ENCODE data around the gene FMNL1. TPM values are rescaled to one million over a fixed set of nuclear protein-coding genes. Genes with fewer than 3 reads are reported as not detected.
A peak's percentile ranks its signal among the peaks of the same experiment; 100 is the strongest.

Gene FMNL1
- polyA plus RNA-seq, 1 experiment, result 1.1 TPM

DNA sequence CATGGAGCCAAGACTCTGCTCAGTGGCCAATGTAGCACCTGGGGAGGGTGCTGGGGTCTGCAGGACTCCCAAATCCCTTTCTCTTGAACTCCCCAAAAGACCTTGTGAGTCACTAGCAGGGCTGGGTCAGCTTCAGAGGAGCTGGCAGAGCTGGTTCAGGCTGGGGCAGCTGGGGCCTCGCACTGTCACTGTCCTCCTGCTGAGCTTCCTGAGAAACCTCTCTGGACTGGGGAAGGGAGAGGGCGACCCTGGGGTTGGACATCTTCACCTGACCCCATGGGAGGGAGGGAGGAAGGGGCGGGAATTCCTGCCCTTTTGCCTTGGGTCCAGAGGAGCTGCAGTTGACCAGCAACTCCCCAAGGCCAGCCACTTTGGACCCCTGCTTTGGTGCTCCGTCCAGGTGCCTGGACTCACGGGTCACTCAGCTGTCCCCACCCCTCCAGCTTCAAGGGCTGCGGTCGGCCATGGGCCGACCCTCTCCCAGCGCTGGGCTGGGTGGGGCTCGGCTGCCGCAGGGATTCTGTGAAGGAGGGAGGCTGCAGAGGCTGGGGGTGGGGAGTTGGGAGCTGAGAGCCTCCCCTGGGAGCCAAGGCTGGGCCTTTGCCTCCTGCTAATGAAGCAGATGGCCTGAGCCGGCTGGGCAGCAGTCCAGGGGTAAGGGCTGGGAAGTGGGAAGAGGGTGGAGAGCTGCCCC is 9.2 kb downstream of the FMNL1 start:
- CTCF ChIA-PET, result interaction anchor here (1.4 to 4.4 kb wide), 6 partner anchors 12 to 195 kb away, joined by 3 to 31 read pairs (median 6); partner anchors contain the start of gene ACBD4
- peaks cover 3% of the 10 kb centered on the region for H3K27me3 ChIP-seq (ENCODE audit: control insufficient read depth, insufficient read depth, low read length)
- no peaks in the 10 kb centered on the region for H3K9me3 ChIP-seq (ENCODE audit: control insufficient read depth, insufficient read depth, low read length)
- peak overlapping the region; percentile 11 for H3K27ac ChIP-seq (ENCODE audit: low read depth, low read length)
- POLR2A ChIA-PET, result interaction anchor here (1.3 to 2.0 kb wide), 2 partner anchors 12 to 82 kb away, joined by 5 to 13 read pairs; partner anchors contain the start of gene HEXIM1
- DNase-seq (ENCODE audit: low read depth, low spot score), result no peak
- no peak overlapping the region for H3K4me3 ChIP-seq (ENCODE audit: low read depth, low read length)
- TF ChIP-seq, protein P1, sequence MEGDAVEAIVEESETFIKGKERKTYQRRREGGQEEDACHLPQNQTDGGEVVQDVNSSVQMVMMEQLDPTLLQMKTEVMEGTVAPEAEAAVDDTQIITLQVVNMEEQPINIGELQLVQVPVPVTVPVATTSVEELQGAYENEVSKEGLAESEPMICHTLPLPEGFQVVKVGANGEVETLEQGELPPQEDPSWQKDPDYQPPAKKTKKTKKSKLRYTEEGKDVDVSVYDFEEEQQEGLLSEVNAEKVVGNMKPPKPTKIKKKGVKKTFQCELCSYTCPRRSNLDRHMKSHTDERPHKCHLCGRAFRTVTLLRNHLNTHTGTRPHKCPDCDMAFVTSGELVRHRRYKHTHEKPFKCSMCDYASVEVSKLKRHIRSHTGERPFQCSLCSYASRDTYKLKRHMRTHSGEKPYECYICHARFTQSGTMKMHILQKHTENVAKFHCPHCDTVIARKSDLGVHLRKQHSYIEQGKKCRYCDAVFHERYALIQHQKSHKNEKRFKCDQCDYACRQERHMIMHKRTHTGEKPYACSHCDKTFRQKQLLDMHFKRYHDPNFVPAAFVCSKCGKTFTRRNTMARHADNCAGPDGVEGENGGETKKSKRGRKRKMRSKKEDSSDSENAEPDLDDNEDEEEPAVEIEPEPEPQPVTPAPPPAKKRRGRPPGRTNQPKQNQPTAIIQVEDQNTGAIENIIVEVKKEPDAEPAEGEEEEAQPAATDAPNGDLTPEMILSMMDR (IDR thresholded peaks at IDR 0.05; ENCODE audit: low read depth, low read length), result no peak

DNA sequence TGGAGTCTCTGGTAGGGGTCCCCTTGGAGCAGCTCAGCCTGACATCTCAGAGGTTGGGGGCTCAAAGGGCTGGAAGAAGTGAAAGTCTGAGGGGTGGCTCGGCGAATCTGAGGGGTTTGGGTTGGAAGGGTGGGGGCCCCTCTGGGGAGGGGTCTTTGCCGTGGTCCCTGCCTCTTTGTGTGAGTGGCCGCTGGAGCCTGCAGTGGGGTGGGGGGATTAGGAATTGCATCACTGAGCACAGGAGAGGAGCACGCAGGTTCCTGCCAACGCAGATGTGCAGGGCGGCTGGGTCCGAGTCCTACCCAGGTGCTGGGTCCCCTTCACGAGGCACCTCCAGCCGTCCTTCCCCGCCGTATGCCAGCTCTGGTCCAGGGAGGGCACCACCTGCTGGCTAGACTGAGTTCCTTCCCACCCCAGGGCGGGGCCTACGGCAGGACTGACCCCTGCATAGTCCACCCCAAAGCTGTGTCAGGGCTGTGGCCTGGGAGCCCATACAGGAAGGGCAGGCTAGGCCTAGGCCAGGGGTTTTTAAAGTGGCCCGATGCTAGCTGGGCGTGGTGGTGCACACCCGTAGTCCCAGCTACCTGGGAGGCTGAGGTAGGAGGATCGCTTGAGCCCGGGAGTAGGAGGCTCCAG is 9.9 kb downstream of the FMNL1 start:
- ChIA-PET POLR2A (interaction anchor here (0.6 to 2.0 kb wide), 3 partner anchors 12 to 82 kb away, joined by 5 to 13 read pairs (median 8); partner anchors contain the start of gene HEXIM1), CTCF (interaction anchor here (0.6 to 4.4 kb wide), 7 partner anchors 12 to 194 kb away, joined by 3 to 31 read pairs (median 5); partner anchors contain the start of gene ACBD4)
- TF ChIP-seq, protein P1 (IDR thresholded peaks at IDR 0.05; ENCODE audit: low read depth, low read length), result peak; percentile 20; the same call in 1 of the 2 replicates
- DNase-seq (ENCODE audit: low read depth, low spot score), result no peak
- Histone ChIP-seq H3K9me3 (ENCODE audit: control insufficient read depth, insufficient read depth, low read length) (no peaks in the 10 kb centered on the region), H3K4me3 (ENCODE audit: low read depth, low read length) (no peak overlapping the region), H3K27ac (ENCODE audit: low read depth, low read length) (peak overlapping the region; percentile 11), H3K27me3 (ENCODE audit: control insufficient read depth, insufficient read depth, low read length) (peaks cover 6% of the 10 kb centered on the region)

DNA sequence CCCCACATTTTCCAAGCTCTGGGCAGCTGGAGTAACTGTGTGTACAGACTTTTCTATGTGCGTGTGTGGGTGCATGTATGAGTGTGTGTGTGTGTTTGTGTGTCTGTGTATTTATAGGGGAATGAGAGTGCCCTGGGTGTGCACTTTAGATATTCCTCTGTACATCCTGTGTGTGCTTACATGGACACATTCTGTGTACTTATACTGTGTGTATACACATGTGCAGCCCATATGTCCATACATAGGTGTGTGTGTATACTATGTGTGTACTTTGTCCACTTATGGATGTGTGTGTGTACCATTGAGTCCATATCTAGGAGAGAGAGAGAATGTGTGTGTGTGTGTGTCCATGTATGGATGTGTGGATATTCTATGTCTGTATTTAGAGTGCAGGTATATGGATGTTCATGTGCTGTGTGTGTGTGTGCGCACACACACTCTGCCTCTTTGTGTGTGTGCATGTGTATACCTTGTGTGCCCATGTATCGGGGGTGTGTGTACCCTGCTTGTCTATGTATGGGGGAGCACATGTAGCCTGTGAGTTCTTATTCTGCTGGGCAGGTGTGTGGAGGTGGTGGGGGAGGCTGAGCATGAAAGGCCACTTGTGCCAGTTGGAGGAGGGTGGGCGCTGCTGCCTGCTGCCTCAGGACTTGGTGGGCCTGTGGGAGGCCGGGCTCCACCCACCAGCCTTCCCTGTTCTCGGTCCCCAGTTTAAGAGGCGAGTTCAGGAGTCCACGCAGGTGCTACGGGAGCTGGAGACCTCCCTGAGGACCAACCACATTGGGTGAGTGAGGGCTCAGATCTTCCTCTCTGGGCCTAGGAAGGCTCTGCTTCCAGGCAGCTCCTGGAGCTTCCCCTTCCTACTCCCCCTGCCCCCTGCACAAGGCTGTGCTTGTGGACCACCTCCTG is 11.1 kb downstream of the FMNL1 start:
- Histone ChIP-seq H3K27me3 (ENCODE audit: control insufficient read depth, insufficient read depth, low read length) (peaks cover 6% of the 10 kb centered on the region), H3K27ac (ENCODE audit: low read depth, low read length) (no peak overlapping the region), H3K4me3 (ENCODE audit: low read depth, low read length) (no peak overlapping the region), H3K9me3 (ENCODE audit: control insufficient read depth, insufficient read depth, low read length) (no peaks in the 10 kb centered on the region)
- POLR2A ChIA-PET, result interaction anchor here (0.6 kb wide), 1 partner anchor 20 kb away, joined by 8 read pairs; no protein-coding TSS in a partner anchor
- DNase-seq (ENCODE audit: low read depth, low spot score), result no peak
- CTCF ChIA-PET, result interaction anchor here (0.6 to 4.4 kb wide), 6 partner anchors 14 to 98 kb away, joined by 3 to 31 read pairs (median 4); partner anchors contain the start of gene ACBD4
- TF ChIP-seq, protein P1 (IDR thresholded peaks at IDR 0.05; ENCODE audit: low read depth, low read length), result no peak

DNA sequence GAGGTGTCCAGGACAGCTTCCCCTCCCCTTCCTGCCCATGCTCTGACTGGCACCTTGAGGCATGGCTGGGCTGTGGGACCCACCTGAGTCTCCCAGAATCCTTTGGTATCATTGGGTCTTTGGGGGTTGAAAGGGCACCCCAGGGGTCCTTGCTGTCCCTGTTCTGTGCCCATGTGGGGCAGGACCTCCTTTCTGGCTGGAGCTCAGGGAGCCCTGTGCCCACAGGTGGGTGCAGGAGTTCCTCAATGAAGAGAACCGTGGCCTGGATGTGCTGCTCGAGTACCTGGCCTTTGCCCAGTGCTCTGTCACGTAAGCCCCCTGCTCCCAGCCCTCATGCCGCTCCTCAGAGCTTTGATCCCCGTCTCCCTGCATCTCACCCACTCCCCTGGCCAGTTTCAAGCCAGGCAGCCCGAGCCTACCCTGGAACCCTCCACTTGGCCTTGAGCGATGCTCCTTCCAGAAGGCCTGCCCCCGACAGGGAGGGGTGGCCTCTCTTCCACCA is 11.8 kb downstream of the FMNL1 start:
- ChIA-PET POLR2A (no interaction called here), CTCF (interaction anchor here (1.2 to 4.4 kb wide), 4 partner anchors 14 to 98 kb away, joined by 4 to 31 read pairs (median 4); partner anchors contain the start of gene ACBD4)
- Histone ChIP-seq H3K9me3 (ENCODE audit: control insufficient read depth, insufficient read depth, low read length) (no peaks in the 10 kb centered on the region; the same call in 1 of the 2 replicates), H3K4me3 (ENCODE audit: low read depth, low read length) (no peak overlapping the region), H3K27me3 (ENCODE audit: control insufficient read depth, insufficient read depth, low read length) (peaks cover 6% of the 10 kb centered on the region), H3K27ac (ENCODE audit: low read depth, low read length) (no peak overlapping the region)
- DNase-seq (ENCODE audit: low read depth, low spot score), result no peak
- TF ChIP-seq, protein P1 (IDR thresholded peaks at IDR 0.05; ENCODE audit: low read depth, low read length), result no peak

Measured in AG04450 (cell line).